ENCODE data around the gene FHIT.

The FHIT gene

GRCh38 chr3:59710554-59710953 lies 1540.7 kb downstream of the FHIT start:
- DNase-seq (ENCODE audit: low read depth in 3 of 3, low spot score in 1 of 3) = no peak

GRCh38 chr3:59709702-59710553 lies 1541.3 kb downstream of the FHIT start:
- no peak for DNase-seq (ENCODE audit: low read depth in 3 of 3, low spot score in 1 of 3)

GRCh38 chr3:59708202-59708601 lies 1543.0 kb downstream of the FHIT start:
- no peak for DNase-seq (ENCODE audit: low read depth in 3 of 3, low spot score in 1 of 3)

- DNase-seq (ENCODE audit: low read depth in 3 of 3, low spot score in 1 of 3) = no peak
These were observed 1547.0 kb downstream of the FHIT start for GRCh38 chr3:59704292-59704691.

GRCh38 chr3:59699648-59700320 lies 1551.5 kb downstream of the FHIT start:
- DNase-seq (ENCODE audit: low read depth in 3 of 3, low spot score in 1 of 3) = no peak
